OCI-LY1 (cell line): ENCODE data around the gene CRYBG2.
A peak's percentile ranks its signal among the peaks of the same experiment; 100 is the strongest.
"Not testable (repeated sequence)": the region's sequence is repeated elsewhere in the genome, so short reads cannot be mapped to it uniquely, and the experiment has no call there.

Experiments used
- H2AFZ ChIP-seq: fragments of 200-600 bp; sonication (generic), shearing (Covaris generic); 2 replicates; pipeline ENCODE4 v1.6.0; 2014; ENCODE audit warnings: antibody characterized with exemption, mild to moderate bottlenecking, low read length
- H3F3A ChIP-seq: fragments of 200-600 bp; sonication (generic), shearing (Covaris generic); 2 replicates; pipeline ENCODE4 v1.6.0; 2014; ENCODE audit warnings: mild to moderate bottlenecking, antibody characterized with exemption, low read length, moderate library complexity; ENCODE audit not compliant: insufficient read depth
- H3K27ac ChIP-seq: fragments of 200-600 bp; sonication (generic); 2 replicates; pipeline ENCODE4 v1.5.1; 2014; ENCODE audit warnings: low read length, mixed run types, mild to moderate bottlenecking, low read depth; ENCODE audit not compliant: poor library complexity, severe bottlenecking
- H3K27me3 ChIP-seq: fragments of 200-600 bp; sonication (generic); 2 replicates; pipeline ENCODE4 v1.6.0; 2014; ENCODE audit warnings: antibody characterized with exemption, mild to moderate bottlenecking, low read length, moderate library complexity; ENCODE audit not compliant: insufficient read depth
- H3K36me3 ChIP-seq: fragments of 200-600 bp; sonication (generic); 2 replicates; pipeline ENCODE4 v1.6.1; 2014; ENCODE audit warnings: mild to moderate bottlenecking, antibody characterized with exemption, low read length, moderate library complexity, mixed read lengths; ENCODE audit not compliant: insufficient read depth
- H3K4me1 ChIP-seq: fragments of 200-600 bp; sonication (generic); 2 replicates; pipeline ENCODE4 v1.5.1; 2014; ENCODE audit warnings: mild to moderate bottlenecking, low read length, moderate library complexity; ENCODE audit not compliant: insufficient read depth, severe bottlenecking
- H3K4me2 ChIP-seq: fragments of 200-600 bp; sonication (generic), shearing (Covaris generic); 2 replicates; pipeline ENCODE4 v1.6.1; 2014; ENCODE audit warnings: low read length
- H3K4me3 ChIP-seq: fragments of 200-600 bp; sonication (generic); 2 replicates; pipeline ENCODE4 v1.5.1; 2014; ENCODE audit warnings: low read length, low read depth, mild to moderate bottlenecking, mixed read lengths; ENCODE audit not compliant: poor library complexity, severe bottlenecking
- H3K79me2 ChIP-seq: fragments of 200-600 bp; shearing (Covaris generic); 2 replicates; pipeline ENCODE4 v1.6.1; 2016; ENCODE audit warnings: mixed run types, low read length, mixed read lengths; ENCODE audit not compliant: insufficient read depth
- H3K9ac ChIP-seq: fragments of 200-600 bp; sonication (generic), shearing (Covaris generic); 2 replicates; pipeline ENCODE4 v1.6.1; 2014; ENCODE audit warnings: mild to moderate bottlenecking, low read length, mixed read lengths
- H3K9me2 ChIP-seq: fragments of 200-600 bp; sonication (generic), shearing (Covaris generic); 2 replicates; pipeline ENCODE4 v1.6.1; 2014; ENCODE audit warnings: low read depth, mild to moderate bottlenecking, low read length, mixed read lengths
- H3K9me3 ChIP-seq: fragments of 200-600 bp; shearing (Covaris generic); 2 replicates; pipeline ENCODE4 v1.6.1; 2014; ENCODE audit warnings: low read length, mixed read lengths
- H4K20me1 ChIP-seq: fragments of 200-600 bp; sonication (generic), shearing (Covaris generic); 2 replicates; pipeline ENCODE4 v1.6.0; 2016; ENCODE audit warnings: mild to moderate bottlenecking, low read length; ENCODE audit not compliant: insufficient read depth
- EZH2 ChIP-seq: fragments of 200-600 bp; sonication (generic), shearing (Covaris generic); IDR thresholded peaks from 2 replicates; pipeline ENCODE4 v1.8.0; 2017; ENCODE audit warnings: borderline replicate concordance, mixed run types, mild to moderate bottlenecking, antibody characterized with exemption, low read length, moderate library complexity, mixed read lengths
- TF ChIP-seq, protein P1 (sequence below): fragments of 200-600 bp; sonication (generic), shearing (Covaris generic); IDR thresholded peaks from 2 replicates; pipeline ENCODE4 v1.5.1; 2017; ENCODE audit warnings: mild to moderate bottlenecking, antibody characterized with exemption, low read length, moderate library complexity, mixed read lengths

Gene CRYBG2

GRCh38 chr1:26330276-26330675 lies 23.7 kb downstream of the CRYBG2 start:
- TF ChIP-seq, protein P1, sequence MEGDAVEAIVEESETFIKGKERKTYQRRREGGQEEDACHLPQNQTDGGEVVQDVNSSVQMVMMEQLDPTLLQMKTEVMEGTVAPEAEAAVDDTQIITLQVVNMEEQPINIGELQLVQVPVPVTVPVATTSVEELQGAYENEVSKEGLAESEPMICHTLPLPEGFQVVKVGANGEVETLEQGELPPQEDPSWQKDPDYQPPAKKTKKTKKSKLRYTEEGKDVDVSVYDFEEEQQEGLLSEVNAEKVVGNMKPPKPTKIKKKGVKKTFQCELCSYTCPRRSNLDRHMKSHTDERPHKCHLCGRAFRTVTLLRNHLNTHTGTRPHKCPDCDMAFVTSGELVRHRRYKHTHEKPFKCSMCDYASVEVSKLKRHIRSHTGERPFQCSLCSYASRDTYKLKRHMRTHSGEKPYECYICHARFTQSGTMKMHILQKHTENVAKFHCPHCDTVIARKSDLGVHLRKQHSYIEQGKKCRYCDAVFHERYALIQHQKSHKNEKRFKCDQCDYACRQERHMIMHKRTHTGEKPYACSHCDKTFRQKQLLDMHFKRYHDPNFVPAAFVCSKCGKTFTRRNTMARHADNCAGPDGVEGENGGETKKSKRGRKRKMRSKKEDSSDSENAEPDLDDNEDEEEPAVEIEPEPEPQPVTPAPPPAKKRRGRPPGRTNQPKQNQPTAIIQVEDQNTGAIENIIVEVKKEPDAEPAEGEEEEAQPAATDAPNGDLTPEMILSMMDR, result no peak
- TF ChIP-seq EZH2, result no peak
- H2AFZ ChIP-seq, result no peak overlapping the region
- H3K4me1 ChIP-seq, result peaks cover 21% of the 10 kb centered on the region
- H3K79me2 ChIP-seq, result no peaks in the 10 kb centered on the region
- H3K4me3 ChIP-seq, result no peak overlapping the region
- no peaks in the 10 kb centered on the region for H3K27me3 ChIP-seq
- no peaks in the 10 kb centered on the region for H4K20me1 ChIP-seq
- no peak overlapping the region for H3K9ac ChIP-seq
- H3K4me2 ChIP-seq, result no peak overlapping the region
- H3K9me3 ChIP-seq, result no peaks in the 10 kb centered on the region
- H3F3A ChIP-seq, result no peaks in the 10 kb centered on the region
- no peaks in the 10 kb centered on the region for H3K9me2 ChIP-seq
- no peaks in the 10 kb centered on the region for H3K36me3 ChIP-seq
- H3K27ac ChIP-seq, result no peak overlapping the region

DNA sequence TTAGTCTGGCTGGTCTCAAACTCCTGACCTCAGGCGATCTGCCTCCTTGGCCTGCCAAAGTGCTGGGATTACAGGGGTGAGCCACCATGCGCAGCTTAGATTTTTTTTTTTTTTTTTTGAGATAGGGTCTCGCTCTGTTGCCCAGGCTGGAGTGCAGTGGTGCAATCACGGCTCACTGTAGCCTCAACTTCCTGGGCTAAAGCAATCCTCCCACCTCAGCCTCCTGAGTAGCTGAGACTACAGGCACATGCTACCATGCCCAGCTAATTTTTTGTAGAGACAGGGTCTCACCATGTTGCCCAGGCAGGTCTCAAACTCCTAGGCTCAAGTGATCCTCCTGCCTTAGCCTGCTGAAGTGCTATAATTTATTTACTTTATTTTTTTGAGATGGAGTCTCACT lies 24.6 kb downstream of the CRYBG2 start:
- peaks cover 14% of the 10 kb centered on the region for H3K4me1 ChIP-seq
- not testable (repeated sequence) for H3K27me3 ChIP-seq, H3K9me2 ChIP-seq, H3K4me2 ChIP-seq, H3K9ac ChIP-seq, H3K27ac ChIP-seq, H2AFZ ChIP-seq, H3F3A ChIP-seq, H3K9me3 ChIP-seq, H3K4me3 ChIP-seq, H4K20me1 ChIP-seq, H3K36me3 ChIP-seq, H3K79me2 ChIP-seq

DNA sequence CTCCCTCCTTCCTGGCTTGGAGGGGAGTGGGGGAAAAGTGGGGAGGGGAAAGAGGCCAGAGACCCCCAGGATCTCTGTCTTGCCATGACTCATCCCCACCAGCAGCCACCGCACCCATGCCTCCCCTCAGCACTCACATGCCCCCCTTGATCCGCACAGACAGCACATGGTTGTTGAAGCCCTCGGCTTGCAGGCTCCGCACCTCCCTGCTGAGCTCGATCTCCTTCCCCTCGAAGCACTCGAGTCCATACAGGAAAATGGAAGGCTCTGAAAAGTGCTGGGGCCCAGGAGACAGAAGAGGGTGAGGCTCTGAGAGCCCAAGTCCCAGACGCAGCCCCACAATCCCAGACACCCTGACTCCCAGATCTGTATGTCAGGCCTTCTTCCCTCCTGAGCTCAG lies 25.3 kb downstream of the CRYBG2 start:
- Histone ChIP-seq H3K27ac (peak overlapping the region; percentile 31), H3F3A (no peaks in the 10 kb centered on the region), H3K4me1 (peaks cover 14% of the 10 kb centered on the region), H3K9ac (no peak overlapping the region), H3K36me3 (peaks cover 8% of the 10 kb centered on the region; the same call in 1 of the 2 replicates), H3K79me2 (no peaks in the 10 kb centered on the region), H3K27me3 (no peaks in the 10 kb centered on the region), H3K4me2 (no peak overlapping the region), H4K20me1 (no peaks in the 10 kb centered on the region), H2AFZ (no peak overlapping the region), H3K9me2 (no peaks in the 10 kb centered on the region), H3K4me3 (no peak overlapping the region), H3K9me3 (no peaks in the 10 kb centered on the region)
- TF ChIP-seq EZH2, result no peak
- TF ChIP-seq, protein P1, result no peak

DNA sequence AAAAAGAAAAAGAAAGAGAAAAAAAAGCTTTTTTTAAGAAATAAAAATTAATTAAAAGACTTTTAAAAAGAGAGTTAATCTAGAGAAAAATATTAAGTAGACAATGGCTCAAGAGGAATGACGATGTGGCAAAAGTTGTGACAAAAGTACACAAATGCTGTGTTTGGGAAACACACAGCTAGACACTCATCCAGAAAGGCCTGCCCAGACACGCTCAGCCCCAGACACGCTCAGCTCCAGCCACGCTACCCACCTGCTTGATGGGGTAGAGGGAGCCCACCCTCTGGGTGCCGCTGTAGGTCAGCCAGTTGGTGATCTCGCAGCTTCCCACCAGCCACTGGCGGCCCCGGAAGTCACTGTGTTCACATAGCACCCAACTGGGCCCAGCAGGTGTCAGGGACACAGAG lies 26.0 kb downstream of the CRYBG2 start:
- Histone ChIP-seq H3K4me1 (peaks cover 14% of the 10 kb centered on the region), H3K9me2 (no peaks in the 10 kb centered on the region), H2AFZ (no peak overlapping the region), H3K27me3 (no peaks in the 10 kb centered on the region), H3K36me3 (peaks cover 15% of the 10 kb centered on the region; the same call in 1 of the 2 replicates), H3K27ac (no peak overlapping the region), H3K4me3 (no peak overlapping the region), H3K4me2 (no peak overlapping the region), H3K9me3 (no peaks in the 10 kb centered on the region), H3F3A (no peaks in the 10 kb centered on the region), H3K9ac (no peak overlapping the region; the same call in 1 of the 2 replicates), H3K79me2 (no peaks in the 10 kb centered on the region), H4K20me1 (no peaks in the 10 kb centered on the region)
- TF ChIP-seq, protein P1, result peak; percentile 73
- no peak for TF ChIP-seq EZH2
